ENCODE data around the gene PRAC1.

PRAC1 gene

DNA sequence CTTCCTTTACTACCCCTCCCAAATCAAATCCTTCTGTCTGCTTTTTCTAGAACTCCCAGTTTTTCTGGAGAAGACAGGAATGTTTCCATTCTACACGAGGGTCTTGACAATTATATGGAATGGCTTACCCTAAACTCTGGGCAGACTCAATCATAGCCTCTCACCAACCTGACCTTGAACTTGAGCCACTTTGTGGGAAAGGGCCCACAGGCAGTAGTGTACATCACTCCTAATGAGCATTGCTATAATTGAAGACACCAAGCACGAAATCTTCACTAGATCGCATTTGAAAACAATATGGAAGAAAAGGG lies 7.9 kb upstream of the PRAC1 start:
- in situ Hi-C loops (cut with MboI; ENCODE audit: low pct_unique_long_range_greater_than_20kb, low sequenced_read_pairs, unreplicated experiment), result no loop called here
- TF ChIP-seq, protein P1, sequence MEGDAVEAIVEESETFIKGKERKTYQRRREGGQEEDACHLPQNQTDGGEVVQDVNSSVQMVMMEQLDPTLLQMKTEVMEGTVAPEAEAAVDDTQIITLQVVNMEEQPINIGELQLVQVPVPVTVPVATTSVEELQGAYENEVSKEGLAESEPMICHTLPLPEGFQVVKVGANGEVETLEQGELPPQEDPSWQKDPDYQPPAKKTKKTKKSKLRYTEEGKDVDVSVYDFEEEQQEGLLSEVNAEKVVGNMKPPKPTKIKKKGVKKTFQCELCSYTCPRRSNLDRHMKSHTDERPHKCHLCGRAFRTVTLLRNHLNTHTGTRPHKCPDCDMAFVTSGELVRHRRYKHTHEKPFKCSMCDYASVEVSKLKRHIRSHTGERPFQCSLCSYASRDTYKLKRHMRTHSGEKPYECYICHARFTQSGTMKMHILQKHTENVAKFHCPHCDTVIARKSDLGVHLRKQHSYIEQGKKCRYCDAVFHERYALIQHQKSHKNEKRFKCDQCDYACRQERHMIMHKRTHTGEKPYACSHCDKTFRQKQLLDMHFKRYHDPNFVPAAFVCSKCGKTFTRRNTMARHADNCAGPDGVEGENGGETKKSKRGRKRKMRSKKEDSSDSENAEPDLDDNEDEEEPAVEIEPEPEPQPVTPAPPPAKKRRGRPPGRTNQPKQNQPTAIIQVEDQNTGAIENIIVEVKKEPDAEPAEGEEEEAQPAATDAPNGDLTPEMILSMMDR (IDR thresholded peaks at IDR 0.05; ENCODE audit: extremely low read depth, insufficient read depth, missing control alignments), result no peak
- no peak for DNase-seq (ENCODE audit: low spot score)

- TF ChIP-seq, protein P1 (IDR thresholded peaks at IDR 0.05; ENCODE audit: extremely low read depth, insufficient read depth, missing control alignments), result no peak
- DNase-seq (ENCODE audit: low spot score), result no peak
- in situ Hi-C loops (cut with MboI; ENCODE audit: low pct_unique_long_range_greater_than_20kb, low sequenced_read_pairs, unreplicated experiment), result loop anchor here (10.0 kb wide), 1 partner anchor 115 kb away; the partner anchor contains the start of genes HOXB7 and HOXB8
These were observed 7.3 kb upstream of the PRAC1 start for GRCh38 chr17:48729335-48730239.

GRCh38 chr17:48728232-48729231 lies 6.2 kb upstream of the PRAC1 start, which contains the start of gene HOXB13:
Gene HOXB13, minus strand, starts transcription at chr17:48728750. Its CDS starts 157 bp downstream, at chr17:48728593.
- no peak for DNase-seq (ENCODE audit: low spot score)
- TF ChIP-seq, protein P1 (IDR thresholded peaks at IDR 0.05; ENCODE audit: extremely low read depth, insufficient read depth, missing control alignments), result no peak
- in situ Hi-C loops (cut with MboI; ENCODE audit: low pct_unique_long_range_greater_than_20kb, low sequenced_read_pairs, unreplicated experiment), result loop anchor here (10.0 kb wide), 1 partner anchor 114 kb away; the partner anchor contains the start of genes HOXB7 and HOXB8

DNA sequence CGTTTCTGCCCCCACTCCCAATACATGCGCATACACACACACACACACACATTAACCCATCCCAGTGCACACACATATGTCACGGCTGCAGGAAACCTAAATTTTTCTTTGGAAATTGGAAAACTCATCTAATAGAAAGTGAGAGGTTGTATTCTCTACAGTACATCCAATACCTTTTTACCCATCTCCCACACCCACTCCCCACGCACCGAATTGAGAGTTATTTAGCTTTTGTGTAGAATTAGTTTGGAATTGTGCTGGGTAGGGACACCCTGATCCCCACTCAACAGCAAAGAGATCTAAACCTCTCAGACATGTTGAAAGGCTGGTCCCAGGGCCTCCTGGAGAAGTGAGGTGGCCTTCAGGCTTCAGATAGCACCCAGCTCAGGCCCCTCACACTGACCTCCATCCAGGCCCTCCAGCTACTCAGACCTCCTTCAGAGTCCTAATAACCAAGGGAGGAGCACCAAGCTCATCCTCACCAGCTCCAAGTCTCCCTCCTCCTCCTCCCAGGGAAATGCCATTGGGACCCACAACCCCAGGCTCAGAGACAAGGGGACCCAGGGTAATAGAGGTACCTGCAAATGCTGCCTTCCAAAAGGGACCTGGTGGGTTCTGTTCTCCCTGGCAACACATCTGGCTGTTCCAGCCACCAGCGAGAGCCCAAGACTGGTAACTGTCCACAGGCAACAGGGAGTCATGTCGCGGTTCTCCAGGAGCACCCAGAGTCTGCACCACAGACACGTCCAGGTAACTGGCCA lies 5.3 kb upstream of the PRAC1 start:
- in situ Hi-C loops (cut with MboI; ENCODE audit: low pct_unique_long_range_greater_than_20kb, low sequenced_read_pairs, unreplicated experiment), result loop anchor here (10.0 kb wide), 1 partner anchor 113 kb away; the partner anchor contains the start of genes HOXB7 and HOXB8
- TF ChIP-seq, protein P1 (IDR thresholded peaks at IDR 0.05; ENCODE audit: extremely low read depth, insufficient read depth, missing control alignments), result no peak
- DNase-seq (ENCODE audit: low spot score), result no peak

DNA sequence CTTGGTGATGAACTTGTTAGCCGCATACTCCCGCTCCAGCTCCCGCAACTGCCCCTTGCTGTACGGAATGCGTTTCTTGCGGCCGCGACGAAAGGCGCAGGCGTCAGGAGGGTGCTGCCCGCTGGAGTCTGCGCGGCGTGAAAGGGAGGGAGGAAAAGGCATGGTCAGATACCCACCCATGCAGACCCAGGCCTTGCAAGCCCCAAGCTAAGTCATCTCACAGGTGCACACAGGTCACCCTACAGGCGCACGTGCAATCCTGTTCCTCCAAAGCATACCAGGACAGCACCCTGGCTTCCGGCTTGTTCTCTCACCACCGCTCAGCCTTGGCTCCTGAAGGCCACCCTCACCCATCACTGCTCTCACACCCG lies 4.6 kb upstream of the PRAC1 start:
- no peak for DNase-seq (ENCODE audit: low spot score)
- TF ChIP-seq, protein P1 (IDR thresholded peaks at IDR 0.05; ENCODE audit: extremely low read depth, insufficient read depth, missing control alignments), result no peak
- in situ Hi-C loops (cut with MboI; ENCODE audit: low pct_unique_long_range_greater_than_20kb, low sequenced_read_pairs, unreplicated experiment), result loop anchor here (10.0 kb wide), 1 partner anchor 112 kb away; the partner anchor contains the start of genes HOXB7 and HOXB8

Measured in GM13977 (cell line).